CD1c-positive myeloid dendritic cell (primary cell): ENCODE results near the gene EDN3.

ENCODE experiments used
- DNase-seq: peaks from one replicate; pipeline ENCODE4 v3.0.0-alpha.2; 2016; ENCODE audit errors: extremely low spot score

The EDN3 gene

GRCh38 chr20:59364611-59365010, 64.2 kb downstream of the EDN3 start:
- DNase-seq, result no peak

GRCh38 chr20:59365611-59366285, 65.3 kb downstream of the EDN3 start:
- DNase-seq, result no peak

GRCh38 chr20:59371431-59371830, 71.0 kb downstream of the EDN3 start:
- DNase-seq, result no peak

- DNase-seq, result no peak
Observed at GRCh38 chr20:59374261-59374660, 73.8 kb downstream of the EDN3 start.

DNA sequence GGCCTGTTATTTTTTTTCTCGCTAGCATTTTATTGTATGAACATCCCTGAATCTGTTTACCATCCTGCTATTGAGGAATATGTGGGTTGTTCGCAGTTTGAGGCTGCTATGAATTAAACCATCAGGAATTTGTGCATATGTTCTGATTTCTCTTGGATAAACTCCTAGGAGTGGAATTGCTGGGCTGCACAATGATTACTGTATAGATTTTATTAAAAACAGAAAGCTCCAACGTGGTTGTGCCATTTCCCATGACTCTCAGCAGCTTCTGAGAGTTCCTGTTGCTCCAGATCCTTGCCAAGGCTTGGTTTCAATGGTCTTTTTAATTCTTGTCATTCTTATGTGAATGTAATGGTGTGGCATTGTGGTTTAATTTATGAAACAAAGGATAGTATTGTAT, 75.1 kb downstream of the EDN3 start:
- DNase-seq, result no peak
